ENCODE results near the gene PRSS58. TPM values are rescaled to one million over a fixed set of nuclear protein-coding genes. Genes with fewer than 3 reads are reported as not detected.

The PRSS58 gene
- total RNA-seq, 1 donor from 2014 or later: not detected

DNA sequence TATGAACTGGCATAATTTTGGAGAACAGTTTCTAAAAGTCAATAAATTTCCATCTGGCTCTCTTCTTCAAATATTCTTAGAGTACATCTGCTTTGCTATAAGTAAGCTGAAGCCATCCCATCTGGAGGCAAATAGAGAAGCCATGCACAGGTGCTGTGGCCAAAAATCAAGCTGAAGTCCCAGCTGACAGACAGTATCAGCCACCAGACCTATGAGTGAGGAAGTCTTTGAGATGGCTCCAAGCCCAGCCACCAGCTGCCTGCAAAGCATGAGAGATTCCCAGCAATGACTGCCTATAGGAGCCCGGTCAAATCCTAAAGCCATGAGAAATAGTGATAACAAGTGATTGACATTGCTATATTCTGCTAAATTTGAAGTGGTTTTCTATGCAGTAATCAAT lies 21.7 kb upstream of the PRSS58 start:
- TF ChIP-seq, protein P1, sequence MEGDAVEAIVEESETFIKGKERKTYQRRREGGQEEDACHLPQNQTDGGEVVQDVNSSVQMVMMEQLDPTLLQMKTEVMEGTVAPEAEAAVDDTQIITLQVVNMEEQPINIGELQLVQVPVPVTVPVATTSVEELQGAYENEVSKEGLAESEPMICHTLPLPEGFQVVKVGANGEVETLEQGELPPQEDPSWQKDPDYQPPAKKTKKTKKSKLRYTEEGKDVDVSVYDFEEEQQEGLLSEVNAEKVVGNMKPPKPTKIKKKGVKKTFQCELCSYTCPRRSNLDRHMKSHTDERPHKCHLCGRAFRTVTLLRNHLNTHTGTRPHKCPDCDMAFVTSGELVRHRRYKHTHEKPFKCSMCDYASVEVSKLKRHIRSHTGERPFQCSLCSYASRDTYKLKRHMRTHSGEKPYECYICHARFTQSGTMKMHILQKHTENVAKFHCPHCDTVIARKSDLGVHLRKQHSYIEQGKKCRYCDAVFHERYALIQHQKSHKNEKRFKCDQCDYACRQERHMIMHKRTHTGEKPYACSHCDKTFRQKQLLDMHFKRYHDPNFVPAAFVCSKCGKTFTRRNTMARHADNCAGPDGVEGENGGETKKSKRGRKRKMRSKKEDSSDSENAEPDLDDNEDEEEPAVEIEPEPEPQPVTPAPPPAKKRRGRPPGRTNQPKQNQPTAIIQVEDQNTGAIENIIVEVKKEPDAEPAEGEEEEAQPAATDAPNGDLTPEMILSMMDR (IDR thresholded peaks at IDR 0.05; ENCODE audit: borderline replicate concordance): no peak
- Histone ChIP-seq H3K4me3 (no peak overlapping the region), H3K9me3 (replicated peaks) (peaks cover 25% of the 10 kb centered on the region), H3K27me3 (ENCODE audit: low read depth) (peaks cover under 1% of the 10 kb centered on the region), H3K27ac (replicated peaks) (no peak overlapping the region), H3K36me3 (no peaks in the 10 kb centered on the region), H3K4me1 (no peaks in the 10 kb centered on the region)
- intact Hi-C loops (cut with micrococcal nuclease): no loop called here
- no peak for DNase-seq

DNA sequence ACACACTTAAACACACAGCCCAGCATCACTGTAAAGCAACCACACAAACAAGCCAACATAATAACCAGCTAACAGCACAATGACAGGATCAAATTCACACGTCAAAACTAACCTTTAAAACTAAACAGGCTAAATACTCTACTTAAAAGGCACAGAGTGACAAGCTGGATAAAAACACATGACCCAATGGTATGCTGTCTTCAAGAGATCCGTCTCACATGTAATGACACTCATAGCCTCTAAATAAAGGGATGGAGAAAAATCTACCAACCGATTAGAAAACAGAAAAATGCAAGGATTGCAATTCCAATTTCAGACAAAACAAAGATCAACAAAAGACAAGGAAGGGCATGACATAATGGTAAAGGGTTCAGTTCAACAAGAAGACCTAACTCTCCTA lies 17.2 kb upstream of the PRSS58 start:
- H3K36me3 ChIP-seq: no peaks in the 10 kb centered on the region
- H3K9me3 ChIP-seq (replicated peaks): peaks cover 28% of the 10 kb centered on the region
- H3K27ac ChIP-seq (replicated peaks): no peak overlapping the region
- TF ChIP-seq, protein P1 (IDR thresholded peaks at IDR 0.05; ENCODE audit: borderline replicate concordance): no peak
- DNase-seq: no peak
- H3K27me3 ChIP-seq (ENCODE audit: low read depth): no peaks in the 10 kb centered on the region
- intact Hi-C loops (cut with micrococcal nuclease): no loop called here
- no peak overlapping the region for H3K4me3 ChIP-seq
- H3K4me1 ChIP-seq: no peaks in the 10 kb centered on the region

DNA sequence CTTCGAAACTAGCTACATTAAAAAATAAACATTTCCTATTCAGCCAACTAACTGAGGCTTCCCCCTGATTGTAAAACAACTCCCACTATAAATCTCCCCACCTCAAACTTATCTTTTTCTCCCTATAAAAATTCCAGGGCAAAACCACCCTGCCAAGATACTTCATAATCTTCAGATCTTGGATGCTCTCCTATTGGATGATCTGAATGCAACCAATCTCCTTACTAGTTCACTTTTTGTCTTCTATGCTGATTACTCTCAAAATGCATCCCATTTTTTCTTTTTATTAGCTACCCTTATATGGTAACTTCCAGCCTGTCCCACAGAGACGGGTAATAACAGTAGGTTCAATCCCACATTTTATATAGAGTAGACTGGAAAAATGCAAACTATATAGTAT lies 15.0 kb upstream of the PRSS58 start:
- intact Hi-C loops (cut with micrococcal nuclease): no loop called here
- no peaks in the 10 kb centered on the region for H3K4me1 ChIP-seq
- no peaks in the 10 kb centered on the region for H3K27me3 ChIP-seq (ENCODE audit: low read depth)
- H3K4me3 ChIP-seq: no peak overlapping the region
- no peak for DNase-seq
- peaks cover 28% of the 10 kb centered on the region for H3K9me3 ChIP-seq (replicated peaks)
- no peaks in the 10 kb centered on the region for H3K36me3 ChIP-seq
- H3K27ac ChIP-seq (replicated peaks): no peak overlapping the region
- TF ChIP-seq, protein P1 (IDR thresholded peaks at IDR 0.05; ENCODE audit: borderline replicate concordance): no peak

DNA sequence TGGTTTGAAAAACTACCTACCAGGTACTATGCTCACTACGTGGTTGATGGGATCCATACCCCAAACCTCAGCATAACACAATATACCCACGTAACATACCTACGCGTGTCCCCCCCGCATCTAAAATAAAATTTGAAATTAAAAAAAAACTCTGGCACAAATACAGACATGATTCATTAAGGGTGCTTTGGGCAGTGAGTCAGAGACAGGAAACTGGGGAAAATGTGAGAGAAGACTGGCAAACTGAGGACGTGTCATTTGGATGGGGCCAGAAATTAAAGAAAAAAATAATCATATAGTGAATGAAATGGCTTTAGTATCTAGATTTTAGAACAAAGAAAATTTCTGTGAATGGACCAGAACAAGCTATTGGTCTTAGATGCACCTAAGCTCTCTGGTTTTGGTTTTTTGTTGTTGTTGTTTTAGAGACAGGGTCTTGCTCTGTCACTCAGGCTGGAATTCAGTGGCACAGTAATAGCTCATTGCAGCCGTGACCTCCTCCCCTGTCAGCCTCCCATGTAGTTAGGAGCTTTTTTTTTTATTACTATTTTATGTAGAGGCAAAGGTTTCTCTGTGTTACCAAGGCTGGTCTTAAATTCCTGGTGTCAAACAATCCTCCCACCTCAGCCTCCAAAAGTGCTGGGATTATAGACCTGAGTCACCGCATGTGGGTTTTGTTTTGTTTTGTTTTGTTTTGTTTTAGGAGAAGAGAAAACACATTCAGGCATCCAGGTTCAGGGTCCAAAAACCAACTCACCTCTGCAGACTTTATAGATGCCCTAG lies 5.9 kb upstream of the PRSS58 start:
- Histone ChIP-seq H3K4me3 (no peak overlapping the region), H3K27me3 (ENCODE audit: low read depth) (peaks cover 5% of the 10 kb centered on the region), H3K36me3 (no peaks in the 10 kb centered on the region), H3K4me1 (no peaks in the 10 kb centered on the region), H3K9me3 (replicated peaks) (peaks cover 23% of the 10 kb centered on the region), H3K27ac (replicated peaks) (no peak overlapping the region)
- TF ChIP-seq, protein P1 (IDR thresholded peaks at IDR 0.05; ENCODE audit: borderline replicate concordance): no peak
- no peak for DNase-seq
- intact Hi-C loops (cut with micrococcal nuclease): no loop called here

DNA sequence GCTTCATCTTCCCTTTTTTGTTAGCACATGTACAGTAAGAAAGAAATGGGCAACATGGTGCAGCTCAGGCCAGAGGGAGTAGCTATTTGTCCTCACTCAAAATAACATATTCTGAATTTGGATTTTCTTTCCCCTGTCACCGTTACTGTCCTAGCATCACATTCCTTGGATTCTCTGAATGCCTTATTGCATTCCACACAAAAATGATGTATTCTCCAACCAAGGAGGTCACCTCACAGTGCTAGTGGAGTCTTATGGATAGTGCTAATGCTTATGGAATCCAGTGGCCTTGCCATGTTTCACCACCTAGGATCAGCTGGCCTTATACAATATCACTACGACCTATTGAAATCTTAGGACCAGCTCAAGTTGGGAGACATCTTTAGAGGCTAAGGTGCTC lies 7.2 kb downstream of the PRSS58 start:
- no peaks in the 10 kb centered on the region for H3K9me3 ChIP-seq (replicated peaks)
- no peak for DNase-seq
- no peak overlapping the region for H3K4me3 ChIP-seq
- H3K36me3 ChIP-seq: no peaks in the 10 kb centered on the region
- no peaks in the 10 kb centered on the region for H3K27me3 ChIP-seq (ENCODE audit: low read depth)
- H3K4me1 ChIP-seq: no peaks in the 10 kb centered on the region
- TF ChIP-seq, protein P1 (IDR thresholded peaks at IDR 0.05; ENCODE audit: borderline replicate concordance): no peak
- intact Hi-C loops (cut with micrococcal nuclease): no loop called here
- no peak overlapping the region for H3K27ac ChIP-seq (replicated peaks)

Data from left ventricle myocardium inferior (tissue), 1 donor.